ENCODE results near the gene PDZD4. TPM values are rescaled to one million over a fixed set of nuclear protein-coding genes. Genes with fewer than 3 reads are reported as not detected.
A peak's percentile ranks its signal among the peaks of the same experiment; 100 is the strongest.

Gene PDZD4
- total RNA-seq, 2 donors from 2014 or later, result 31.1 to 45.6 TPM

GRCh38 chrX:153844509-153845082 is 14.3 kb upstream of the PDZD4 start:
- ATAC-seq, result no peak
- Mint-ChIP-seq H3K27ac (no peak overlapping the region), H3K36me3 (ENCODE audit: low read depth) (no peaks in the 10 kb centered on the region), H3K27me3 (no peaks in the 10 kb centered on the region), H3K4me1 (no peaks in the 10 kb centered on the region), H3K4me3 (no peak overlapping the region)
- DNase-seq, result no peak
- no peaks in the 10 kb centered on the region for H3K9me3 ChIP-seq (ENCODE audit: control insufficient read depth, low read length, poor library complexity, severe bottlenecking)

GRCh38 chrX:153836921-153837320 is 6.6 kb upstream of the PDZD4 start:
- no peak overlapping the region for H3K4me3 Mint-ChIP-seq
- peaks cover 2% of the 10 kb centered on the region for H3K4me1 Mint-ChIP-seq
- no peaks in the 10 kb centered on the region for H3K9me3 ChIP-seq (ENCODE audit: control insufficient read depth, low read length, poor library complexity, severe bottlenecking)
- H3K36me3 Mint-ChIP-seq (ENCODE audit: low read depth), result no peaks in the 10 kb centered on the region
- H3K27me3 Mint-ChIP-seq, result no peaks in the 10 kb centered on the region
- ATAC-seq, result no peak
- H3K27ac Mint-ChIP-seq, result no peak overlapping the region
- no peak for DNase-seq

DNA sequence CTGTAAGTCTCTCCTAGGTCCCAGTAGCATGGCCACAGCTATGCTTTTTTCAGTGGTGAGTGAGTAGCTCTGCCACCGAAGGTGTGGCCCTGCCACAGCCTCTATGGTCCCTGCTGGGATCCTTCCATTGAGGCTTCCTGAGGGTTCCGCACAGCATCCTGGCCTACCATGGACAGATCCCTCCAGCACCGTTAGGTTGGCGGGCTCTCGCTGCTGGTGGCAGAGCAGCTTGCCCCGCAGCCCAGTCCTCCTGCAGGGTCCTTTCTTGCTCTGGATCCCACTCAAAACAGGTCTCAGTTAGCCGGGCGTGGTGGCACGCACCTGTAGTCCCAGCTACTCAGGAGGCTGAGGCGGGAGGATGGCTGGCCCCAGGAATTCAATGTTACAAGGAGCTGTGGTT is 2.4 kb upstream of the PDZD4 start:
- Mint-ChIP-seq H3K27me3 (no peaks in the 10 kb centered on the region), H3K27ac (no peak overlapping the region), H3K4me1 (peaks cover 6% of the 10 kb centered on the region), H3K36me3 (ENCODE audit: low read depth) (no peaks in the 10 kb centered on the region), H3K4me3 (no peak overlapping the region)
- H3K9me3 ChIP-seq (ENCODE audit: control insufficient read depth, low read length, poor library complexity, severe bottlenecking), result no peaks in the 10 kb centered on the region
- ATAC-seq, result no peak
- no peak for DNase-seq

- no peak for DNase-seq
- H3K27ac Mint-ChIP-seq, result no peak overlapping the region
- H3K4me3 Mint-ChIP-seq, result peak overlapping the region; percentile 74
- H3K27me3 Mint-ChIP-seq, result no peaks in the 10 kb centered on the region
- no peak for ATAC-seq
- H3K9me3 ChIP-seq (ENCODE audit: control insufficient read depth, low read length, poor library complexity, severe bottlenecking), result no peaks in the 10 kb centered on the region
- H3K36me3 Mint-ChIP-seq (ENCODE audit: low read depth), result no peaks in the 10 kb centered on the region
- peaks cover 16% of the 10 kb centered on the region for H3K4me1 Mint-ChIP-seq
These were observed 1.2 kb upstream of the PDZD4 start for GRCh38 chrX:153831429-153832150.

DNA sequence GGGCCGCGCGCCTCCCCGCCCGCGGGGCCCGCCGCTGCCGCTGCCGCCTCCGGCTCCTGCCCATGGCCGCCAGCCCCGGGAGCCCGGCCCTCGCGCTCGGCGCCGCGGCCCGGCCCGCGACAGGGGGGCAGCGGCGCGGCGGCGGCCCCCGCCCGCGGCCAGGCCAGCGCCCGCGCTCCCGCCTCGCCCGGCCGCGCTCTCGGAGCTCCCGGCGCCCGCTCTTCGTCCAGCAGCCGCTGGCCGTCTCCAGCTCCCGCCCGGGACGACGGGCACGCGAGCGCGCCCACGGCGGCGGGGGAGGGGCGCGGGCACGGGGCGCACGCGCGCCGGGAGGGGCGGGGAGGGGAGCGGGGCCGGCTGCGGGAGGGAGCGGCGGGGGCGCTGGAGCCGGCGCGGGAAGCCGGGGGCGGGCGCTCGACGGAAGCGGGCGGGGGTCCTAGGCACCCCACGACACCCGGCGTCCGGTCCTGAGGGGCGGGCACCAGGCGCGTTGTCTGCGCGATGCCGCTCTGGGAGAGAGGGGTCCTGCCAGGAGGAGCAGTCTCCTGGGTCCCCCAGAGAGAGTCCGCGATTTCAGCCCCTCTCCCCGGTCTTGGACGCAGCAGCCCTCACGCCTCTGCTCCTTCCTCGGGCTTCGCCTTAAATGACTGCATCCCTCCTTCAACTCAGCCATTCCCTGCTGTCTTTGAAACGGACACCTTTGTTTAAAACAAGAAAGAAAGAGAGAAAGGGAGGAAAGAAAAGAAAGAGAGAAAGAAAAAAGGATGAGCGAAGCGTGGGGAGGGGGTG is 490 bp upstream of the PDZD4 start:
- peak overlapping the region; percentile 74 for H3K4me3 Mint-ChIP-seq
- no peaks in the 10 kb centered on the region for H3K36me3 Mint-ChIP-seq (ENCODE audit: low read depth)
- H3K27me3 Mint-ChIP-seq, result no peaks in the 10 kb centered on the region
- H3K4me1 Mint-ChIP-seq, result peaks cover 16% of the 10 kb centered on the region
- DNase-seq (no peak), ATAC-seq (no peak)
- no peaks in the 10 kb centered on the region for H3K9me3 ChIP-seq (ENCODE audit: control insufficient read depth, low read length, poor library complexity, severe bottlenecking)
- H3K27ac Mint-ChIP-seq, result no peak overlapping the region

- no peaks in the 10 kb centered on the region for H3K9me3 ChIP-seq (ENCODE audit: control insufficient read depth, low read length, poor library complexity, severe bottlenecking)
- DNase-seq (no peak), ATAC-seq (no peak)
- Mint-ChIP-seq H3K27me3 (no peaks in the 10 kb centered on the region), H3K4me1 (peaks cover 18% of the 10 kb centered on the region), H3K27ac (no peak overlapping the region), H3K4me3 (peak overlapping the region; percentile 75), H3K36me3 (ENCODE audit: low read depth) (no peaks in the 10 kb centered on the region)
These were observed 870 bp downstream of the PDZD4 start for GRCh38 chrX:153829549-153829798.

GRCh38 chrX:153828723-153829548 is 1.4 kb downstream of the PDZD4 start:
- no peak for DNase-seq
- H3K27me3 Mint-ChIP-seq, result no peaks in the 10 kb centered on the region
- no peaks in the 10 kb centered on the region for H3K36me3 Mint-ChIP-seq (ENCODE audit: low read depth)
- H3K27ac Mint-ChIP-seq, result no peak overlapping the region
- H3K4me1 Mint-ChIP-seq, result peaks cover 18% of the 10 kb centered on the region
- no peaks in the 10 kb centered on the region for H3K9me3 ChIP-seq (ENCODE audit: control insufficient read depth, low read length, poor library complexity, severe bottlenecking)
- H3K4me3 Mint-ChIP-seq, result peak overlapping the region; percentile 75
- peak; percentile 53 for ATAC-seq

DNA sequence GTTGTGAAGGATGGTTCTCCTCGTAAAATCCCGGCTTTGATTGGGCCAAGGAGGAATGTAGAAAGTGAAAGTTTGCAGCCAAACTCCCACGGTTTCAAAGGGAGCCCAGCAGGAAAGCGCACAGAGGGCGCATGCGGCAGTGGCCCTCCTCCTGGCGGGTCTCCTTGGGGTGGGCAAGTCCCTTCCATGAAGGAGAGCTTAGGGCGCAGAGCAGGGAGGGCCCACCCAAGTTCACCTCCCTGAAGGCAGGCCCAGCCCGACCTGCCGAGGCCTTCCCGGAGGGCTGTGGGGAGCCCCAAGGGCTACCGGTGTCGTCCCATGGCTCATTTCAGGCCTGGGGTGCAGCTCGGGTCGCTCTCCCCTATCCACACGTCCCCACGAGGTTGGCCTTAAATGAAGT is 2.0 kb downstream of the PDZD4 start:
- Mint-ChIP-seq H3K36me3 (ENCODE audit: low read depth) (no peaks in the 10 kb centered on the region), H3K27me3 (no peaks in the 10 kb centered on the region)

GRCh38 chrX:153827903-153828302 is 2.4 kb downstream of the PDZD4 start:
- DNase-seq (no peak), ATAC-seq (no peak)
- H3K27me3 Mint-ChIP-seq, result no peaks in the 10 kb centered on the region
- peaks cover 21% of the 10 kb centered on the region for H3K4me1 Mint-ChIP-seq
- H3K27ac Mint-ChIP-seq, result no peak overlapping the region
- H3K9me3 ChIP-seq (ENCODE audit: control insufficient read depth, low read length, poor library complexity, severe bottlenecking), result no peaks in the 10 kb centered on the region
- no peaks in the 10 kb centered on the region for H3K36me3 Mint-ChIP-seq (ENCODE audit: low read depth)
- H3K4me3 Mint-ChIP-seq, result no peak overlapping the region

More for the DNA sequence above, 2.0 kb downstream of the PDZD4 start:
- no peak for DNase-seq
- H3K9me3 ChIP-seq (ENCODE audit: control insufficient read depth, low read length, poor library complexity, severe bottlenecking), result no peaks in the 10 kb centered on the region
- H3K27ac Mint-ChIP-seq, result no peak overlapping the region
- ATAC-seq, result no peak
- no peak overlapping the region for H3K4me3 Mint-ChIP-seq
- H3K4me1 Mint-ChIP-seq, result peaks cover 21% of the 10 kb centered on the region

- Mint-ChIP-seq H3K4me1 (peaks cover 27% of the 10 kb centered on the region), H3K27ac (no peak overlapping the region), H3K36me3 (ENCODE audit: low read depth) (no peaks in the 10 kb centered on the region), H3K4me3 (no peak overlapping the region), H3K27me3 (no peaks in the 10 kb centered on the region)
- no peak for DNase-seq
- no peak for ATAC-seq
- H3K9me3 ChIP-seq (ENCODE audit: control insufficient read depth, low read length, poor library complexity, severe bottlenecking), result no peaks in the 10 kb centered on the region
These were observed 3.3 kb downstream of the PDZD4 start for GRCh38 chrX:153827016-153827415.

GRCh38 chrX:153825042-153825441 is 5.3 kb downstream of the PDZD4 start:
- Mint-ChIP-seq H3K36me3 (ENCODE audit: low read depth) (no peaks in the 10 kb centered on the region), H3K4me3 (no peak overlapping the region), H3K27me3 (no peaks in the 10 kb centered on the region), H3K4me1 (peaks cover 31% of the 10 kb centered on the region), H3K27ac (no peak overlapping the region)
- DNase-seq, result no peak
- ATAC-seq, result no peak
- no peaks in the 10 kb centered on the region for H3K9me3 ChIP-seq (ENCODE audit: control insufficient read depth, low read length, poor library complexity, severe bottlenecking)

GRCh38 chrX:153824348-153824747 is 6.0 kb downstream of the PDZD4 start:
- H3K36me3 Mint-ChIP-seq (ENCODE audit: low read depth), result no peaks in the 10 kb centered on the region
- H3K9me3 ChIP-seq (ENCODE audit: control insufficient read depth, low read length, poor library complexity, severe bottlenecking), result no peaks in the 10 kb centered on the region
- H3K27me3 Mint-ChIP-seq, result no peaks in the 10 kb centered on the region
- no peak overlapping the region for H3K4me3 Mint-ChIP-seq
- peaks cover 34% of the 10 kb centered on the region for H3K4me1 Mint-ChIP-seq
- ATAC-seq (no peak), DNase-seq (no peak)
- no peak overlapping the region for H3K27ac Mint-ChIP-seq

DNA sequence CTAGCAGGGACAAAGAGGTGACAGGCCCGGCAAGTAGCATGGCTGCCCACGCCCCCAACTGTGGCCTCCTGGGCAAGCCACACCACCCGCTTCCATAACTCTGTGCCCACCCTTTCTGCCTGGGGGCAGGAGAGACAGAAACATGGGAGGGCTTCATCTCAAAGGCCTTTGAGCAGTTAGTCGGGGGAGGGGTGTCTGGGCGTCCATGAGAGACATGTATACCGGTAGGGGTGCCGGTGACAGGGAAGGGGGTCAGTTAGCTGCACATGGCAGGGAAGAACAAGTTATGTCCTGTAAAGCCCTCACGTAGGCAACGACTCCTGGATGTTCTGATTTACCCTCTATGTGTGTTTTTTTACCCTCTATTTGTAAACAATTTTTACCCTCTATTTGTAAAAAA is 9.3 kb downstream of the PDZD4 start:
- no peak for DNase-seq
- no peaks in the 10 kb centered on the region for H3K27me3 Mint-ChIP-seq
- no peak for ATAC-seq
- H3K27ac Mint-ChIP-seq, result no peak overlapping the region
- H3K4me3 Mint-ChIP-seq, result peak overlapping the region; percentile 59
- no peaks in the 10 kb centered on the region for H3K36me3 Mint-ChIP-seq (ENCODE audit: low read depth)
- peaks cover 28% of the 10 kb centered on the region for H3K4me1 Mint-ChIP-seq
- H3K9me3 ChIP-seq (ENCODE audit: control insufficient read depth, low read length, poor library complexity, severe bottlenecking), result no peaks in the 10 kb centered on the region
